Ureter (tissue), 1 donor: Measurements from ENCODE around the gene PRKACG. TPM values are rescaled to one million over a fixed set of nuclear protein-coding genes. Genes with fewer than 3 reads are reported as not detected.

Experiments used
- DNase-seq: peaks from one replicate; pipeline ENCODE4 v3.0.0-alpha.2; 2020; ENCODE audit warnings: low spot score
- total RNA-seq: library from RNA; stranded (reverse); gene quantifications from one replicate; pipeline ENCODE4 v1.2.4, GENCODE V29; 2023
- donor health status: DM: yes; HTN: yes; CAD: no.

Gene PRKACG
- total RNA-seq, 1 donor from 2014 or later = not detected

GRCh38 chr9:68983522-68984424 lies 30.1 kb downstream of the PRKACG start:
- DNase-seq = no peak

GRCh38 chr9:68983008-68983411 lies 30.9 kb downstream of the PRKACG start:
- DNase-seq = no peak

GRCh38 chr9:68981789-68982188 lies 32.1 kb downstream of the PRKACG start:
- DNase-seq = no peak

GRCh38 chr9:68980341-68980914 lies 33.5 kb downstream of the PRKACG start:
- DNase-seq = no peak

- no peak for DNase-seq
Measured at GRCh38 chr9:68979538-68980314, 34.2 kb downstream of the PRKACG start.

GRCh38 chr9:68978501-68978900 lies 35.4 kb downstream of the PRKACG start:
- DNase-seq = no peak

GRCh38 chr9:68978066-68978465 lies 35.8 kb downstream of the PRKACG start:
- DNase-seq = no peak

- DNase-seq = no peak
Measured at GRCh38 chr9:68975365-68976043, 38.4 kb downstream of the PRKACG start.

- no peak for DNase-seq
Measured at GRCh38 chr9:68974901-68975300, 39.0 kb downstream of the PRKACG start.

GRCh38 chr9:68974431-68974830 lies 39.5 kb downstream of the PRKACG start:
- DNase-seq = no peak

GRCh38 chr9:68973619-68974018 lies 40.3 kb downstream of the PRKACG start:
- DNase-seq = no peak

- no peak for DNase-seq
Measured at GRCh38 chr9:68970151-68970550, 43.8 kb downstream of the PRKACG start.

- no peak for DNase-seq
Measured at GRCh38 chr9:68969538-68969937, 44.4 kb downstream of the PRKACG start.

- DNase-seq = no peak
Measured at GRCh38 chr9:68967800-68968199, 46.1 kb downstream of the PRKACG start.

GRCh38 chr9:68966496-68966944 lies 47.4 kb downstream of the PRKACG start:
- DNase-seq = no peak

GRCh38 chr9:68964765-68965164 lies 49.1 kb downstream of the PRKACG start:
- no peak for DNase-seq

- DNase-seq = no peak
Measured at GRCh38 chr9:68964102-68964541, 49.8 kb downstream of the PRKACG start.

GRCh38 chr9:68963416-68963815 lies 50.5 kb downstream of the PRKACG start:
- no peak for DNase-seq
